Testis (tissue), 3 donors: ENCODE data around the gene NIPSNAP3A. TPM values are rescaled to one million over a fixed set of nuclear protein-coding genes. Genes with fewer than 3 reads are reported as not detected.

ENCODE experiments used
- DNase-seq: peaks from one replicate; pipeline ENCODE4 v3.0.0-alpha.2; 2019
- H3K27ac ChIP-seq, 2 donors: fragments of 200-600 bp; sonication (generic); one replicate each; pipeline ENCODE4 v1.5.1; 2019
- H3K27me3 ChIP-seq: fragments of 200-600 bp; sonication (generic); one replicate; pipeline ENCODE4 v1.5.1; 2019
- H3K36me3 ChIP-seq: fragments of 200-600 bp; sonication (generic); one replicate; pipeline ENCODE4 v1.5.1; 2017; ENCODE audit warnings: low read depth; ENCODE audit errors: missing control alignments
- H3K4me1 ChIP-seq: fragments of 200-600 bp; sonication (generic); one replicate; pipeline ENCODE4 v1.5.1; 2019
- H3K4me3 ChIP-seq, 2 donors: fragments of 200-600 bp; sonication (generic); one replicate each; pipeline ENCODE4 v1.5.1; 2017 to 2019
- H3K9me3 ChIP-seq: fragments of 200-600 bp; sonication (generic); one replicate; pipeline ENCODE4 v1.5.1; 2017
- CTCF ChIP-seq, 3 experiments: fragments of 450-650 bp in 2 of 3; fragments of 200-600 bp in 1 of 3; sonication (generic) in 1 of 3; IDR thresholded peaks; one replicate each; pipeline ENCODE4 v1.5.1; 2016 to 2019; ENCODE audit warnings: antibody characterized with exemption in 3 of 3, mild to moderate bottlenecking in 2 of 3, moderate library complexity in 1 of 3
- POLR2A ChIP-seq: fragments of 450-650 bp; IDR thresholded peaks from one replicate; pipeline ENCODE4 v1.6.1; 2017; ENCODE audit warnings: antibody characterized with exemption, mild to moderate bottlenecking, moderate library complexity
- WGBS, 2 donors: methylation state at CpG; one replicate each; pipeline ENCODE4 v1.1.5; 2018; 5-methylcytosine and 5-hydroxymethylcytosine counted together
- intact Hi-C: fragments of 100-400 bp; cut with DNase I; formaldehyde crosslinking; loops from one replicate; pipeline ENCODE4 v1.15.1; 2023; ENCODE audit warnings: low total_unique reads
- polyA plus RNA-seq: library from polyadenylated mRNA; stranded (reverse); fragments of 350-450 nt; fragmentation: Illumina TruSeq; extraction: RNeasy Lipid Tissue Mini Kit (QIAGEN cat#74804); gene quantifications from one replicate; pipeline ENCODE4 v1.2.3, GENCODE V29; 2014; ENCODE audit warnings: low read depth, low replicate concordance; ENCODE audit not compliant: insufficient read depth
- total RNA-seq, 2 donors: library from RNA; depleted of rRNA; stranded (reverse); fragments of >200 nt; gene quantifications; one replicate each; pipeline ENCODE4 v1.2.3, GENCODE V29; 2016

Gene NIPSNAP3A
- total and polyA plus RNA-seq, 3 donors from 2014 or later = 21.6 to 28.8 (median 27.0) TPM

GRCh38 chr9:104798209-104798995, 50.9 kb downstream of the NIPSNAP3A start:
- H3K27ac ChIP-seq = no peak overlapping the region

DNA sequence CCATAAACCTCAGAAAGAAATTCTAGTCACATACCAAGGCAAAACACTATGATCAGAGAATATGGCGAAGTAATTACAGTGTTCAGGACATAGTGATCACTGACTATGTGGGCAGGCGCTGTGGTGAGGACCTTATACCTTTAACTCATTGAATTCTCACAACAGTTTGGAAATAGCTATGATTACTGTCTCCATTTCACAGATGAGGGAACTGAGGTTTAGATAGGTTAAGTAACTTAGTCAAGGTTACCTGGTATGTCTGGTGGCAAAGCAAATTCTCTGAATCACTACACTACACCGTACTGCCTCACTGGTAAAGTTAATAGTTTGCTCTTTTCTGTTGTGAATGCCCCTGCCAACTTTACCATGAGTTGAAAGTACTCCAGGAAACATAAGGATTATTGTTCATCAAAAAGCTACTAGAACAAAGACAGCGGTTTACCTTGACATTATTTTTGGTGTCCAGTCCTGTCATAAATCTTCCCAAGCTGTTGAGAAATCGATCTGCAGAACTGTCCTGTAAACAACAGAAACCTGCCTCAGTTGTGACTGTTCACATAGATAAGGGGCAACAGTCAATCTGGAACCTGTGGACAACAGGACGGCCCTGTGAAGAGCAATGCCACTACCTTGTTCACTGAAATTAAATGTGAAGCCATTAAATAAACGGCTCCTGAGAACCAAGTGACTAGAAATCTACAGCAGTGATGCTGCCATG, 52.7 kb downstream of the NIPSNAP3A start:
- no peaks in the 10 kb centered on the region for H3K9me3 ChIP-seq
- 88 to 91% methylated on average over 7 of the region's 7 CpGs for WGBS, 2 donors
- H3K27me3 ChIP-seq = no peaks in the 10 kb centered on the region
- no peak for DNase-seq
- no peaks in the 10 kb centered on the region for H3K36me3 ChIP-seq
- intact Hi-C loops = no loop called here
- H3K27ac ChIP-seq = no peak overlapping the region
- TF ChIP-seq CTCF (IDR thresholded peaks at IDR 0.05) (no peak), POLR2A (no peak)
- no peaks in the 10 kb centered on the region for H3K4me1 ChIP-seq
- no peak overlapping the region for H3K4me3 ChIP-seq

More at GRCh38 chr9:104798209-104798995, 50.9 kb downstream of the NIPSNAP3A start:
- Histone ChIP-seq H3K4me1 (peaks cover 3% of the 10 kb centered on the region), H3K9me3 (no peaks in the 10 kb centered on the region), H3K4me3 (no peak overlapping the region), H3K27me3 (no peaks in the 10 kb centered on the region), H3K36me3 (no peaks in the 10 kb centered on the region)
- whole genome bisulfite sequencing, 2 donors = 82 to 87% methylated on average over 5 of the region's 5 CpGs
- DNase-seq = no peak
- intact Hi-C loops = no loop called here
- TF ChIP-seq POLR2A = no peak
- no peak for TF ChIP-seq CTCF (IDR thresholded peaks at IDR 0.05)

- Histone ChIP-seq H3K27ac (no peak overlapping the region), H3K4me3 (no peak overlapping the region), H3K36me3 (no peaks in the 10 kb centered on the region), H3K4me1 (no peaks in the 10 kb centered on the region), H3K27me3 (no peaks in the 10 kb centered on the region), H3K9me3 (no peaks in the 10 kb centered on the region)
- no peak for DNase-seq
- intact Hi-C loops = no loop called here
- TF ChIP-seq POLR2A (no peak), CTCF (IDR thresholded peaks at IDR 0.05) (no peak)
- 90 to 91% methylated on average over 5 of the region's 5 CpGs for whole genome bisulfite sequencing, 2 donors
Observed at GRCh38 chr9:104802110-104802509, 54.6 kb downstream of the NIPSNAP3A start.

- no peak overlapping the region for H3K4me3 ChIP-seq
- WGBS, 2 donors = 77 to 82% methylated on average over 2 of the region's 2 CpGs
- intact Hi-C loops = no loop called here
- TF ChIP-seq POLR2A (no peak), CTCF (IDR thresholded peaks at IDR 0.05) (no peak)
- no peaks in the 10 kb centered on the region for H3K36me3 ChIP-seq
- no peak for DNase-seq
- H3K27ac ChIP-seq = no peak overlapping the region
- no peaks in the 10 kb centered on the region for H3K9me3 ChIP-seq
- H3K4me1 ChIP-seq = no peaks in the 10 kb centered on the region
- H3K27me3 ChIP-seq = no peaks in the 10 kb centered on the region
Observed at GRCh38 chr9:104802906-104803305, 55.4 kb downstream of the NIPSNAP3A start.
